Left ventricle myocardium inferior (tissue), 1 donor: ENCODE measurements around the gene ATG9B. TPM values are rescaled to one million over a fixed set of nuclear protein-coding genes. Genes with fewer than 3 reads are reported as not detected.

Experiments used
- DNase-seq: peaks from one replicate; pipeline ENCODE4 v3.0.0-alpha.2; 2020
- H3K27ac ChIP-seq: fragments of 200-600 bp; replicated peaks from 2 replicates; pipeline ENCODE4 v1.8.0; 2021
- H3K27me3 ChIP-seq: fragments of 200-600 bp; 2 replicates; pipeline ENCODE4 v1.8.0; 2021; ENCODE audit warnings: low read depth
- H3K36me3 ChIP-seq: fragments of 200-600 bp; 2 replicates; pipeline ENCODE4 v1.8.0; 2021
- H3K4me1 ChIP-seq: fragments of 200-600 bp; 2 replicates; pipeline ENCODE4 v1.8.0; 2021
- H3K4me3 ChIP-seq: fragments of 200-600 bp; 2 replicates; pipeline ENCODE4 v1.8.0; 2021; ENCODE audit warnings: mild to moderate bottlenecking, moderate library complexity
- H3K9me3 ChIP-seq: fragments of 200-600 bp; replicated peaks from 2 replicates; pipeline ENCODE4 v1.8.0; 2021
- CTCF ChIP-seq: fragments of 200-600 bp; IDR thresholded peaks from 2 replicates; pipeline ENCODE4 v1.8.0; 2021; ENCODE audit warnings: antibody characterized with exemption, mild to moderate bottlenecking, borderline replicate concordance
- intact Hi-C: fragments of 100-400 bp; cut with micrococcal nuclease; formaldehyde crosslinking; loops from one replicate; pipeline ENCODE4 v1.11.0; 2022
- long read RNA-seq: library from polyadenylated mRNA; unstranded; transcript quantifications from one replicate; pipeline ENCODE4 v2.0.0, GENCODE V29; 2021
- total RNA-seq: library from RNA; stranded (reverse); fragmentation: NEBNext Ultra II Directional; extraction: Animal tissue kit (Norgen Biotek cat#: 25700); gene quantifications from one replicate; pipeline ENCODE4 v1.2.1, GENCODE V29; 2021
- donor health status: DM: no; HTN: yes; CAD: no; lungs with severe emphysema.

The ATG9B gene
- total RNA-seq = not detected
- long read RNA-seq, partial matches to known transcripts = 0 of 1 reads
- long read RNA-seq, other reads (novel, unspliced or antisense) = 1 of 1 reads

GRCh38 chr7:151024435-151025056 is at the start of gene ATG9B:
Gene ATG9B (minus strand): TSS chr7:151024494. CDS start chr7:151024423, 71 bp downstream.
- no peak for TF ChIP-seq CTCF
- Histone ChIP-seq H3K4me1 (peaks cover 15% of the 10 kb centered on the region), H3K9me3 (no peaks in the 10 kb centered on the region), H3K36me3 (no peaks in the 10 kb centered on the region), H3K4me3 (no peak within 1 kb of the TSS), H3K27ac (no peak within 1 kb of the TSS), H3K27me3 (peaks cover 35% of the 10 kb centered on the region)
- no peak for DNase-seq
- intact Hi-C loops = no loop called here

GRCh38 chr7:151073990-151074389 is 49.7 kb upstream of the ATG9B start:
- Histone ChIP-seq H3K27me3 (no peaks in the 10 kb centered on the region), H3K9me3 (no peaks in the 10 kb centered on the region), H3K36me3 (peaks cover 73% of the 10 kb centered on the region), H3K27ac (no peak overlapping the region), H3K4me1 (peaks cover 25% of the 10 kb centered on the region), H3K4me3 (no peak overlapping the region)
- TF ChIP-seq CTCF = no peak
- intact Hi-C loops = no loop called here
- no peak for DNase-seq

DNA sequence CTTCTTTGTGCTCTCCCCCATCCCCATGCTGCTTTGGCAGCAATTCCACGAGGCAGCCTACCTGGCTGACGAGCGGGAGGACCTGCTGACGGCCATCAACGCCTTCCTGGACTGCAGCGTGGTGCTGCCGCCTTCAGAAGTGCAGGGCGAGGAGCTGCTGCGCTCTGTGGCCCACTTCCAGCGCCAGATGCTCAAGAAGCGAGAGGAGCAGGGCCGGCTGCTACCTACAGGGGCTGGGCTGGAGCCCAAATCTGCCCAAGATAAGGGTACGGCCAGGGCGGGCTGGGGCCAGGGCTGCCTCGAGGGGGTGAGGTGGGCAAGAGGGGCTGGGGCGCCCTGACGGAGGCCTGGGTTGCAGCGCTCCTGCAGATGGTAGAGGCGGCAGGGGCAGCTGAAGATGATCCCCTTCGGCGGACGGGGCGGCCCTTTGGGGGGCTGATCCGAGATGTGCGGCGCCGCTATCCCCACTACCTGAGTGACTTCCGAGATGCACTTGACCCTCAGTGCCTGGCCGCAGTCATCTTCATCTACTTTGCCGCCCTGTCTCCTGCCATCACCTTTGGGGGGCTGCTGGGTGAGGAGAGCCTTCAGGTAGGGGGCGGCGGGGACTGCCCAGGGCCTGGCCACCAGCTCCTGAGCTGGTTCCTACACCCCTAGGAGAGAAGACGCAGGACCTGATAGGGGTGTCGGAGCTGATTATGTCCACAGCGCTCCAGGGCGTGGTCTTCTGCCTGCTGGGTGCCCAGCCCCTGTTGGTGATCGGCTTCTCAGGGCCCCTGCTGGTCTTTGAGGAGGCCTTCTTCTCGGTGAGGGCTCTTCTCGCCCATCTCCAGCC is 47.0 kb upstream of the ATG9B start:
- no peak for TF ChIP-seq CTCF
- intact Hi-C loops = no loop called here
- Histone ChIP-seq H3K4me3 (no peak overlapping the region), H3K36me3 (peaks cover 100% of the 10 kb centered on the region), H3K9me3 (no peaks in the 10 kb centered on the region), H3K4me1 (no peaks in the 10 kb centered on the region), H3K27ac (no peak overlapping the region), H3K27me3 (no peaks in the 10 kb centered on the region)
- no peak for DNase-seq

GRCh38 chr7:151070574-151070960 is 46.3 kb upstream of the ATG9B start:
- H3K9me3 ChIP-seq = no peaks in the 10 kb centered on the region
- intact Hi-C loops = no loop called here
- DNase-seq = no peak
- H3K27me3 ChIP-seq = no peaks in the 10 kb centered on the region
- H3K4me1 ChIP-seq = no peaks in the 10 kb centered on the region
- H3K4me3 ChIP-seq = no peak overlapping the region
- no peak overlapping the region for H3K27ac ChIP-seq
- no peak for TF ChIP-seq CTCF
- H3K36me3 ChIP-seq = peaks cover 100% of the 10 kb centered on the region

DNA sequence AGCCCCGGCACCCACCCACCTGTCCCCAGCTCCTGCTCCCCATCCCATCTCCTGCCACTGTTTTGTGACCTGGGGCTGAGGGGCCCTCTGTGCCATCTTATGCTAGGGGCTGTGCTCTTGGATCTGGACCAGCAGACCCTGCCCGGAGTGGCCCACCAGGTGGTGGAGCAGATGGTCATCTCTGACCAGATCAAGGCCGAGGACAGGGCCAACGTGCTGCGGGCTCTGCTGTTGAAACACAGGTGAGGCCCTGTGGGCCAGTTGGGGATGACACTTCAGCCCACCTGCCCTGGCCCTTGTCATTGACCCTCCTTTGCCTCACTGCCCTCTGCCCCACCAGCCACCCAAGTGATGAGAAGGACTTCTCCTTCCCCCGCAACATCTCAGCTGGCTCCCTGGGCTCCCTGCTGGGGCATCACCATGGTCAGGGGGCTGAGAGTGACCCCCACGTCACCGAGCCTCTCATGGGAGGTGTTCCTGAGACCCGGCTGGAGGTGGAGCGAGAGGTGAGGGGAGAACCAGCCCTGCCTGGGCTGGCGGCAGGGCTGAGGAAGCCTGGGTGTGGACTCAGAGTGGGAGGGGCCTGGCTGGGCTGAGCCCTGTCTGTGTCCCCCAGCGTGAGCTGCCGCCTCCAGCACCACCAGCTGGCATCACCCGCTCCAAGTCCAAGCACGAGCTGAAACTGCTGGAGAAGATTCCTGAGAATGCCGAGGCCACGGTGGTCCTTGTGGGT is 45.7 kb upstream of the ATG9B start:
- Histone ChIP-seq H3K36me3 (peaks cover 98% of the 10 kb centered on the region), H3K27ac (no peak overlapping the region), H3K4me3 (no peak overlapping the region), H3K27me3 (no peaks in the 10 kb centered on the region), H3K9me3 (no peaks in the 10 kb centered on the region), H3K4me1 (peaks cover 5% of the 10 kb centered on the region)
- no peak for TF ChIP-seq CTCF
- no peak for DNase-seq
- intact Hi-C loops = no loop called here
